GM19239 (cell line): ENCODE results near the gene MYDGF.

ENCODE experiments used
- DNase-seq: peaks from one replicate; pipeline ENCODE4 v3.0.0; 2011; ENCODE audit warnings: low spot score; ENCODE audit not compliant: insufficient read length
- FAIRE-seq: peaks from 2 replicates; lab custom pipeline; 2011; peaks lifted over from hg19 to GRCh38; lab: Jason Lieb, UNC

The MYDGF gene

GRCh38 chr19:4619668-4620294, 50.4 kb downstream of the MYDGF start:
- no peak for DNase-seq
- no peak for FAIRE-seq

DNA sequence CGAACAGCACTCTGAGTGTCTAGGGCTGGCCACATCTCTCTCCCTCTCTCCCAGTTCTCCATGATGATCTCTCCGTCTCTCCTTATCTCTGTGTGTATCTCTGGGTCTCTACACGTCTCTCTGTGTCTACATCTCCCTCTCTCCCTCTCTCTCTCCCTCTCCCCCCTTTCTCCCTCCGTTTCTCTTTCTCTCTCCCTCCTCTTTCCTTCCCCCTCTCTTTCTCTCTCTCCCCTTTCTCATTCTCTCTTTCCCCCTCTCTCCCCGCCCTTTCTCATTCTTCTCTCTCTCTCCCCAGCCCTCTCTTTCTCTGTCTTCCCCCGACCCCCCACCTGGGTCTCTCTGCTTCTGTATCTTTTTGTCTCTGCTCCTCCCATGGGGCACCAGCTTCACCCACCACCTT, 52.1 kb downstream of the MYDGF start:
- DNase-seq (no peak), FAIRE-seq (no peak)

DNA sequence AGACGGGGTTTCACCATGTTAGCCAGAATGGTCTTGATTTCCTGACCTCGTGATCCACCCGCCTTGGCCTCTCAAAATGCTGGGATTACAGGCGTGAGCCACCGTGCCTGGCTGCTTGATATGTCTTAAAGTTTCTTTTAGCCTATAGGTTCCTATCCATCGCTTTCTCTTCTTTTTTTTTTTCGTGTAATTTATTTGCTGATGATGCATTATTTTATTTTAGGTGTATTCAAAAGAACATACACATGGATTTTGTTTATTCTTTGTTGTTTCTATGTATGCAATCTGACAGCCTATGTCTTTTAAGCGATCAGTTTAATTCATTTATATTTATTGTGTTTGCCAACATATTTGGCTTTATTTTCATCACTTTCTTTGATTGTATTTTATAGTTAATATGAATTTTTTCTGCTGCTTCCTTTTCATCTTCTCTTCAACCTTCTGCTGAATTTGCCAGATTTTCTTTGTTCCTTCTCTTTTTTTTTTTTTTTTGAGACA, 56.8 kb downstream of the MYDGF start:
- FAIRE-seq (no peak), DNase-seq (no peak)

DNA sequence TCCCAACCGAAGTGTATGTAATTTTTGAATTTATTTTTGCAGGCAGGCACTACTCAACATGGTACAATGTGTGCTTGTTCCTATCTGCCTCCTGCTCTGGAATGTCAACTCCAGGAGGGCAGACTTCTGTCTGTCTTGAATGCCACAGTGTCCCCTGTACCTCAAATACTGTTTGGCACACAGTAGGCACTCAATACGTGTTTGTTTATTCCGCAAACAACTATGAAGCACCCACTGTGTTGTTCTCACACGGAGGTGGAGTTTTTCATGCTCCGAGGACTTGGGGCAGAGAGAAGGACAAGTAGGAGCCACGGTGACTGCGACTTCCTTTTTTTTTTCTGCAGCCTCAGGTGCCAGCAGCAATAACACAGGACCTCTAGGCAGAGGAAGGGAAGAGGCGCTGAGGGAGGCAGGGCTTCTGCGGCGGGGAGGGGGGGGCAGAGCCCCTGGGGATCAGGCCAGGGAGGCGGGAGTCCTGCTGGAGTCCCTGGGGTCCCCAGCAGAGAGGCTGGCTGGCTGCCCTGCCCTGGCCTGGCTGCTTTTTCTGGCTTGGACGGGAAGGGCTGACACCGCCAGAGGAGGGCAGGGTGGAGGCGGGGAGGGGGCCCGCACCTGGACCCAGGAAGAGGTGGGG, 60.1 kb downstream of the MYDGF start:
- no peak for FAIRE-seq
- no peak for DNase-seq
